Loucy (cell line): ENCODE measurements around the gene BCAR3.

ENCODE experiments used
- H2AFZ ChIP-seq: fragments of 200-600 bp; sonication (generic); 2 replicates; pipeline ENCODE4 v1.6.0; 2016; ENCODE audit warnings: antibody characterized with exemption, mild to moderate bottlenecking, low read length, moderate library complexity
- H3F3A ChIP-seq: fragments of 200-600 bp; 2 replicates; pipeline ENCODE4 v1.6.0; 2016; ENCODE audit warnings: antibody characterized with exemption, low read depth, mild to moderate bottlenecking
- H3K27me3 ChIP-seq: fragments of 200-600 bp; sonication (generic); 2 replicates; pipeline ENCODE4 v1.6.1; 2014; ENCODE audit warnings: low read length, mild to moderate bottlenecking; ENCODE audit not compliant: insufficient read depth, poor library complexity, severe bottlenecking
- H3K36me3 ChIP-seq: fragments of 200-600 bp; sonication (generic); 2 replicates; pipeline ENCODE4 v1.6.1; 2016; ENCODE audit warnings: low read length; ENCODE audit not compliant: insufficient read depth
- H3K4me1 ChIP-seq: fragments of 200-600 bp; sonication (generic); 2 replicates; pipeline ENCODE4 v1.5.1; 2014; ENCODE audit warnings: low read length, mild to moderate bottlenecking; ENCODE audit not compliant: insufficient read depth, poor library complexity, severe bottlenecking
- H3K4me2 ChIP-seq: fragments of 200-600 bp; sonication (generic); 2 replicates; pipeline ENCODE4 v1.6.0; 2014; ENCODE audit warnings: antibody characterized with exemption, low read length, low read depth, mild to moderate bottlenecking; ENCODE audit not compliant: poor library complexity, severe bottlenecking
- H3K4me3 ChIP-seq: fragments of 200-600 bp; sonication (generic); 2 replicates; pipeline ENCODE4 v1.5.1; 2014; ENCODE audit warnings: low read length, mild to moderate bottlenecking, mixed read lengths; ENCODE audit not compliant: poor library complexity, severe bottlenecking
- H3K79me2 ChIP-seq: fragments of 200-600 bp; sonication (generic); 2 replicates; pipeline ENCODE4 v1.6.1; 2014; ENCODE audit warnings: low read length; ENCODE audit not compliant: insufficient read depth
- H3K9ac ChIP-seq: fragments of 200-600 bp; sonication (generic); 2 replicates; pipeline ENCODE4 v1.6.0; 2014; ENCODE audit warnings: mild to moderate bottlenecking, low read depth, low read length, moderate library complexity; ENCODE audit not compliant: poor library complexity, severe bottlenecking
- H3K9me2 ChIP-seq: fragments of 200-600 bp; sonication (generic); replicated peaks from 2 replicates; pipeline ENCODE4 v1.6.1; 2016; ENCODE audit warnings: low read depth, low read length, mixed read lengths
- H3K9me3 ChIP-seq: fragments of 200-600 bp; sonication (generic); 2 replicates; pipeline ENCODE4 v1.6.1; 2014; ENCODE audit warnings: mild to moderate bottlenecking, antibody characterized with exemption, low read length, low read depth; ENCODE audit not compliant: insufficient read depth
- H4K20me1 ChIP-seq: fragments of 200-600 bp; sonication (generic); 2 replicates; pipeline ENCODE4 v1.6.0; 2014; ENCODE audit warnings: antibody characterized with exemption, low read length, mild to moderate bottlenecking; ENCODE audit not compliant: insufficient read depth, poor library complexity, severe bottlenecking
- CTCF ChIP-seq: fragments of 200-600 bp; sonication (generic); conservative IDR thresholded peaks from 2 replicates; pipeline ENCODE4 v1.5.1; 2014; ENCODE audit warnings: mild to moderate bottlenecking, antibody characterized with exemption, low read length
- EZH2phosphoT487 ChIP-seq: fragments of 200-600 bp; IDR thresholded peaks from 2 replicates; pipeline ENCODE4 v1.6.1; 2018; ENCODE audit warnings: antibody characterized with exemption, mild to moderate bottlenecking, moderate library complexity, borderline replicate concordance

BCAR3 gene

DNA sequence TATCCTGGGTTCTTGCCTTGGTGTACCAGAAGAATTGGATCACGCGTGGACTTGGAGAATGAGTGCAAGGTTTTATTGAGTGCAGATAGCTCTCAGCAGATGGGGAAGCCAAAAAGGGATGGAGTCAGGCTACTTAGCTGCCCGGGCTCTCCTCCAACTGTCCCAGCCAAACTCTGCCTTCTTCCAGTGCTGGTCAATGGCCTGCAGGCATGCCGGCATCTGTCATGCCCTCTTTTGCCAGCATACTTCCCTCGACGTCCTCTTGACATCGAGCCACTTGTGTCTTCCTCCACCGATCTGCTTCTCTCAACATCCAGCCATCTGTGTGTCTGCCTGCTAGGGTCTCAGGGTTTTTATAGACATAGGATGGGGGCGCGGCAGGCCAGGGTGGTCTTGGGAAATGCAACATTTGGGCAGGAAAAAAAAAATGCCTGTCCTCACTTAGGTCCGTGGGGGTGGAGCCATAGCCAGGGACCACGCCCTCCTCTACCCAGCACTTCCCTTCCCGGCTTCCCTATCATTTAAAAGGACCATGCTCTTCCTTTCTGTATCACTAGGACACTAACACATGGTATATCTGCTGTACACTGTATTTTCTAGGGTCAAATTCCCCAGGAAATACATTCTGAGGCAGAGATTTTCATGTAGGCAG lies 47.0 kb upstream of the BCAR3 start:
- Histone ChIP-seq H3K9ac (no peak overlapping the region), H3K4me2 (no peak overlapping the region), H3K27me3 (no peaks in the 10 kb centered on the region), H3K79me2 (no peaks in the 10 kb centered on the region), H3K4me3 (no peak overlapping the region), H3K36me3 (no peaks in the 10 kb centered on the region), H3K9me3 (no peaks in the 10 kb centered on the region), H2AFZ (no peak overlapping the region), H3F3A (no peaks in the 10 kb centered on the region), H3K9me2 (no peaks in the 10 kb centered on the region), H4K20me1 (no peaks in the 10 kb centered on the region), H3K4me1 (no peaks in the 10 kb centered on the region)
- TF ChIP-seq CTCF: no peak
- TF ChIP-seq EZH2phosphoT487: no peak

DNA sequence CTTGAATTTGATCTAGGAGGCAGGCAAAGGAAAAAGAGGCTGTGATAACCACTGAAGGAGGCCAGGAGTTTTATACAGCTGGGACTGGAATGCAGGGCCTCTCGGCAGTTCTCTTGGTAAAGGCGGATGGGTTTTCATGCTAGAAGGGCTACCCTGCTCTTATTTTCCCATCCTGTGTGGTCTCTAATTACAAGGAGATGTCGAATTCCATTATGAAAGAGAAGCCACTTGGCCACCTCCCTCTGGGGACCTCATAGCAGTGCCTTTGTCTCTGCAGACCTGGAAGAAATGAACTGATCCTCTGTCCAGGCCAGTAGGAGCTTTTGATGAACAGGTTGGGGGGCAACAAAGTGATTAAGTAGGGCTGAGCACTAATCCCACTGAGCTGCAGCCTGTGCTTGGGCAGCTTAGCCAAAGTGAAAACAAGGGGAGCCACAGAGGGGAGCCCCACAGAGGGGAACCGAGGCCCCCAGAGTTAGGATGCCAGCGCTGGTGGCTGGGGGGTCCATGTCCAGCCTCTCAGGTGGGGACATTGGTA lies 42.2 kb upstream of the BCAR3 start:
- Histone ChIP-seq H3K9me2 (no peaks in the 10 kb centered on the region), H3K36me3 (no peaks in the 10 kb centered on the region), H3K4me1 (no peaks in the 10 kb centered on the region), H3K9ac (no peak overlapping the region), H3K9me3 (no peaks in the 10 kb centered on the region), H4K20me1 (no peaks in the 10 kb centered on the region), H2AFZ (no peak overlapping the region), H3K4me2 (no peak overlapping the region), H3K79me2 (no peaks in the 10 kb centered on the region), H3K27me3 (no peaks in the 10 kb centered on the region), H3K4me3 (no peak overlapping the region), H3F3A (no peaks in the 10 kb centered on the region)
- TF ChIP-seq CTCF (no peak), EZH2phosphoT487 (no peak)

- Histone ChIP-seq H3K27me3 (no peaks in the 10 kb centered on the region), H3K9ac (no peak overlapping the region), H3K9me2 (no peaks in the 10 kb centered on the region), H3K4me1 (no peaks in the 10 kb centered on the region), H3K4me3 (no peak overlapping the region), H3K4me2 (no peak overlapping the region), H4K20me1 (no peaks in the 10 kb centered on the region), H3K79me2 (no peaks in the 10 kb centered on the region), H2AFZ (no peak overlapping the region), H3K9me3 (no peaks in the 10 kb centered on the region), H3F3A (no peaks in the 10 kb centered on the region), H3K36me3 (no peaks in the 10 kb centered on the region)
- TF ChIP-seq CTCF (no peak), EZH2phosphoT487 (no peak)
These were observed 41.5 kb upstream of the BCAR3 start for GRCh38 chr1:93723110-93723509.
